Upper lobe of left lung (tissue), 6 donors: Measurements from ENCODE around the gene CLEC4G. TPM values are rescaled to one million over a fixed set of nuclear protein-coding genes. Genes with fewer than 3 reads are reported as not detected.

Experiments
- ATAC-seq, 2 donors: fragments of 200-7000 bp; cut with Tn5 transposase; one replicate each; pipeline ENCODE4 v1.9.1; 2022; ENCODE audit warnings: mild to moderate bottlenecking in 2 of 2, moderate library complexity in 2 of 2; ENCODE audit not compliant: low FRiP score in 2 of 2
- DNase-seq, 2 donors: peaks; one replicate each; pipeline ENCODE4 v3.0.0-alpha.2; 2019 to 2020
- H3K27ac ChIP-seq, 4 donors: fragments of 200-600 bp; sonication (generic); one replicate each; pipeline ENCODE4 v1.5.1; 2016 to 2019
- H3K27me3 ChIP-seq, 4 donors: fragments of 200-600 bp; sonication (generic); one replicate each; pipeline ENCODE4 v1.5.1; 2017 to 2019
- H3K36me3 ChIP-seq, 4 donors: fragments of 200-600 bp; sonication (generic); one replicate each; pipeline ENCODE4 v1.5.1; 2016 to 2019
- H3K4me1 ChIP-seq, 4 donors: fragments of 200-600 bp; sonication (generic); one replicate each; pipeline ENCODE4 v1.5.1; 2018 to 2019
- H3K4me3 ChIP-seq, 4 donors: fragments of 200-600 bp; sonication (generic); one replicate each; pipeline ENCODE4 v1.5.1; 2017 to 2019; ENCODE audit warnings: mild to moderate bottlenecking in 2 of 4, moderate library complexity in 1 of 4
- H3K9me3 ChIP-seq, 4 donors: fragments of 200-600 bp; sonication (generic); one replicate each; pipeline ENCODE4 v1.5.1; 2018 to 2019
- CTCF ChIP-seq, 6 experiments: fragments of 450-650 bp in 4 of 6; fragments of 200-600 bp in 2 of 6; sonication (generic) in 2 of 6; IDR thresholded peaks; one replicate each; pipeline ENCODE4 v1.5.1; 2016 to 2019; ENCODE audit warnings: antibody characterized with exemption in 6 of 6
- EP300 ChIP-seq, 4 donors: sonication (generic); formaldehyde crosslinking; IDR thresholded peaks; one replicate each; pipeline ENCODE4 v1.5.1; 2017; ENCODE audit warnings: antibody characterized with exemption in 4 of 4, control low read depth in 2 of 4
- POLR2A ChIP-seq, 4 donors: fragments of 450-650 bp; IDR thresholded peaks; one replicate each; pipeline ENCODE4 v1.5.1; 2016 to 2017; ENCODE audit warnings: antibody characterized with exemption in 4 of 4, mild to moderate bottlenecking in 2 of 4
- POLR2AphosphoS5 ChIP-seq, 2 donors: sonication (generic); formaldehyde crosslinking; IDR thresholded peaks; one replicate each; pipeline ENCODE4 v1.5.1; 2017; ENCODE audit warnings: antibody characterized with exemption in 2 of 2
- WGBS, 2 donors: methylation state at CpG; one replicate each; pipeline ENCODE4 v1.1.5; 2017 to 2018; 5-methylcytosine and 5-hydroxymethylcytosine counted together
- total RNA-seq, 6 donors: library from RNA; depleted of rRNA in 4 of 6; stranded (reverse); fragments of >200 nt in 4 of 6; gene quantifications; one replicate each; pipeline versions ENCODE4 v1.1.0 to v1.2.1, GENCODE V29; 2016 to 2021
- donor health status: DM: no; HTN: no; CAD: no; lungs with moderate emphysema.
- donor health status: DM: no; HTN: yes; CAD: no; lungs with severe emphysema.

Gene CLEC4G
- total RNA-seq, 6 donors from 2014 or later: 0.40 to 2.5 (median 1.5) TPM; not detected in 2

GRCh38 chr19:7739211-7739755 is 7.4 kb upstream of the CLEC4G start:
- Histone ChIP-seq H3K36me3 (no peaks in the 10 kb centered on the region), H3K4me3 (no peak overlapping the region), H3K27me3 (no peaks in the 10 kb centered on the region), H3K9me3 (no peaks in the 10 kb centered on the region), H3K4me1 (peaks cover 0 to 6% (median 4%) of the 10 kb centered on the region in 4 donors), H3K27ac (no peak overlapping the region)
- ATAC-seq: no peak
- no peak for TF ChIP-seq CTCF (IDR thresholded peaks at IDR 0.05)
- TF ChIP-seq POLR2AphosphoS5 (IDR thresholded peaks at IDR 0.05): no peak
- TF ChIP-seq EP300 (IDR thresholded peaks at IDR 0.05): no peak
- no peak for TF ChIP-seq POLR2A (IDR thresholded peaks at IDR 0.05)
- WGBS, 2 donors: 35 to 48% methylated on average over 2 of the region's 2 CpGs
- no peak for DNase-seq

GRCh38 chr19:7738023-7738422 is 6.1 kb upstream of the CLEC4G start:
- ATAC-seq (no peak), DNase-seq (no peak)
- Histone ChIP-seq H3K27me3 (no peaks in the 10 kb centered on the region), H3K4me3 (no peak overlapping the region), H3K4me1 (peaks cover 0 to 13% (median 7%) of the 10 kb centered on the region in 4 donors), H3K36me3 (no peaks in the 10 kb centered on the region), H3K27ac (no peak overlapping the region), H3K9me3 (no peaks in the 10 kb centered on the region)
- no peak for TF ChIP-seq EP300 (IDR thresholded peaks at IDR 0.05)
- TF ChIP-seq POLR2A (IDR thresholded peaks at IDR 0.05): no peak
- TF ChIP-seq POLR2AphosphoS5 (IDR thresholded peaks at IDR 0.05): no peak
- TF ChIP-seq CTCF (IDR thresholded peaks at IDR 0.05): no peak
- WGBS, 2 donors: 79 to 87% methylated on average over 7 of the region's 7 CpGs

GRCh38 chr19:7737215-7737614 is 5.3 kb upstream of the CLEC4G start:
- 82 to 85% methylated on average over 11 of the region's 11 CpGs for WGBS, 2 donors
- Histone ChIP-seq H3K27ac (no peak overlapping the region), H3K9me3 (no peaks in the 10 kb centered on the region), H3K4me3 (no peak overlapping the region), H3K4me1 (peaks cover 0 to 13% (median 7%) of the 10 kb centered on the region in 4 donors), H3K27me3 (no peaks in the 10 kb centered on the region), H3K36me3 (no peaks in the 10 kb centered on the region)
- no peak for DNase-seq
- ATAC-seq: no peak
- no peak for TF ChIP-seq EP300 (IDR thresholded peaks at IDR 0.05)
- TF ChIP-seq POLR2AphosphoS5 (IDR thresholded peaks at IDR 0.05): no peak
- no peak for TF ChIP-seq POLR2A (IDR thresholded peaks at IDR 0.05)
- TF ChIP-seq CTCF (IDR thresholded peaks at IDR 0.05): no peak

- no peak overlapping the region for H3K27ac ChIP-seq
- H3K4me1 ChIP-seq: peaks cover 0 to 13% (median 7%) of the 10 kb centered on the region in 4 donors
- no peak for ATAC-seq
- WGBS, 2 donors: 67 to 71% methylated on average over 1 of the region's 1 CpG
- peaks cover 0 to 2% (median 1%) of the 10 kb centered on the region in 4 donors for H3K27me3 ChIP-seq
- H3K36me3 ChIP-seq: no peaks in the 10 kb centered on the region
- H3K4me3 ChIP-seq: no peak overlapping the region
- no peak for DNase-seq
- no peaks in the 10 kb centered on the region for H3K9me3 ChIP-seq
- no peak for TF ChIP-seq POLR2AphosphoS5 (IDR thresholded peaks at IDR 0.05)
- no peak for TF ChIP-seq POLR2A (IDR thresholded peaks at IDR 0.05)
- no peak for TF ChIP-seq CTCF (IDR thresholded peaks at IDR 0.05)
- no peak for TF ChIP-seq EP300 (IDR thresholded peaks at IDR 0.05)
Observed at GRCh38 chr19:7736148-7736547, 4.2 kb upstream of the CLEC4G start.
